K562 (cell line): ENCODE results near the gene PPIH. TPM values are rescaled to one million over a fixed set of nuclear protein-coding genes. Genes with fewer than 3 reads are reported as not detected.
A peak's percentile ranks its signal among the peaks of the same experiment; 100 is the strongest.

ENCODE experiments used
- BCOR ChIP-seq: fragments of 450-650 bp; IDR thresholded peaks from 2 replicates; pipeline ENCODE4 v1.6.1; 2016
- CBFB ChIP-seq: sonication (generic); formaldehyde crosslinking; IDR thresholded peaks from 2 replicates; pipeline ENCODE4 v1.4.0; 2020; ENCODE audit warnings: mild to moderate bottlenecking, missing genetic modification reagents
- CCAR2 ChIP-seq: fragments of 200-400 bp; formaldehyde crosslinking; IDR thresholded peaks from 2 replicates; pipeline ENCODE4 v1.6.1; 2017; ENCODE audit warnings: mild to moderate bottlenecking, low read depth, low read length
- CHD1 ChIP-seq: fragments of 200-600 bp; sonication (generic); IDR thresholded peaks from one replicate; pipeline ENCODE4 v1.6.1; 2012; ENCODE audit warnings: mild to moderate bottlenecking, moderate library complexity, low read length, inconsistent platforms
- ELF2 ChIP-seq: fragments of 250-450 bp; sonication (Bioruptor Pico); IDR thresholded peaks from 2 replicates; pipeline ENCODE4 v1.5.0; 2021; ENCODE audit warnings: mild to moderate bottlenecking
- ESRRB ChIP-seq: fragments of 250-450 bp; sonication (Bioruptor Pico); IDR thresholded peaks from 2 replicates; pipeline ENCODE4 v1.5.0; 2020; ENCODE audit warnings: mild to moderate bottlenecking, moderate library complexity, borderline replicate concordance
- GATAD2B ChIP-seq: fragments of 450-650 bp; IDR thresholded peaks from 2 replicates; pipeline ENCODE4 v1.6.1; 2017; ENCODE audit warnings: mild to moderate bottlenecking, borderline replicate concordance
- HMG20A ChIP-seq: fragments of 450-650 bp; formaldehyde crosslinking; conservative IDR thresholded peaks from 2 replicates; pipeline ENCODE4 v1.4.0; 2020; ENCODE audit warnings: mild to moderate bottlenecking, mixed read lengths
- JUND ChIP-seq, 2 experiments: IDR thresholded peaks; 2 replicates in 1 of 2; 3 replicates in 1 of 2; pipeline ENCODE4 v1.6.1; 2011; ENCODE audit warnings: borderline replicate concordance in 2 of 2, low read depth in 2 of 2, low read length in 2 of 2, improper control_type of control experiment in 1 of 2, missing biosample characterization in 1 of 2, missing genetic modification characterization in 1 of 2, missing genetic modification reagents in 1 of 2
- KDM4B ChIP-seq, 2 experiments: fragments of 450-650 bp in 1 of 2; sonication (generic) in 1 of 2; IDR thresholded peaks; 2 replicates each; pipeline ENCODE4 v1.6.1; 2016 to 2017; ENCODE audit warnings: borderline replicate concordance in 2 of 2, antibody characterized with exemption in 1 of 2, low read depth in 1 of 2, mild to moderate bottlenecking in 1 of 2
- NELFE ChIP-seq: IDR thresholded peaks from 2 replicates; pipeline ENCODE4 v1.6.1; 2011; ENCODE audit warnings: mild to moderate bottlenecking; ENCODE audit not compliant: insufficient read depth, insufficient read length
- SAFB2 ChIP-seq: fragments of 200-400 bp; formaldehyde crosslinking; IDR thresholded peaks from 2 replicates; pipeline ENCODE4 v1.6.1; 2018; ENCODE audit warnings: borderline replicate concordance, low read length, low read depth, moderate library complexity; ENCODE audit not compliant: severe bottlenecking
- SRSF3 ChIP-seq: fragments of 200-400 bp; formaldehyde crosslinking; IDR thresholded peaks from 2 replicates; pipeline ENCODE4 v1.6.1; 2016; ENCODE audit warnings: mild to moderate bottlenecking, low read length, moderate library complexity; ENCODE audit not compliant: insufficient read depth
- TAF9B ChIP-seq: fragments of 450-650 bp; IDR thresholded peaks from 2 replicates; pipeline ENCODE4 v1.6.1; 2018; ENCODE audit warnings: mild to moderate bottlenecking; ENCODE audit not compliant: partially characterized antibody
- TFAP4 ChIP-seq: sonication (generic); formaldehyde crosslinking; IDR thresholded peaks from 2 replicates; pipeline ENCODE4 v1.8.0; 2022; ENCODE audit warnings: missing genetic modification reagents, mild to moderate bottlenecking, moderate library complexity, borderline replicate concordance
- THAP7 ChIP-seq: fragments of 250-450 bp; sonication (Bioruptor Pico); IDR thresholded peaks from 2 replicates; pipeline ENCODE4 v1.5.0; 2021
- XRCC5 ChIP-seq: fragments of 200-400 bp; formaldehyde crosslinking; IDR thresholded peaks from 2 replicates; pipeline ENCODE4 v1.6.1; 2017; ENCODE audit warnings: low read depth, mild to moderate bottlenecking, low read length
- YBX1 ChIP-seq: fragments of 450-650 bp; IDR thresholded peaks from 2 replicates; pipeline ENCODE4 v1.7.1; 2016; ENCODE audit warnings: mild to moderate bottlenecking
- ZC3H4 ChIP-seq: sonication (generic); formaldehyde crosslinking; IDR thresholded peaks from 2 replicates; pipeline ENCODE4 v1.9.0; 2021; ENCODE audit warnings: missing genetic modification reagents, borderline replicate concordance
- ZNF124 ChIP-seq: sonication (generic); formaldehyde crosslinking; IDR thresholded peaks from 2 replicates; pipeline ENCODE4 v1.8.1; 2022; ENCODE audit warnings: missing genetic modification reagents
- ZNF140 ChIP-seq: fragments of 250-450 bp; sonication (Bioruptor Pico); IDR thresholded peaks from 2 replicates; pipeline ENCODE4 v1.8.0; 2021; ENCODE audit warnings: moderate library complexity, mild to moderate bottlenecking, inconsistent platforms
- ZNF175 ChIP-seq: fragments of 200-800 bp; sonication (Bioruptor generic); IDR thresholded peaks from 2 replicates; pipeline ENCODE4 v1.6.1; 2016; ENCODE audit warnings: low read depth, mild to moderate bottlenecking, missing genetic modification characterization, missing compliant biosample characterization
- ZNF655 ChIP-seq: fragments of 250-450 bp; sonication (Bioruptor Pico); IDR thresholded peaks from 2 replicates; pipeline ENCODE4 v1.5.0; 2021
- ZNF717 ChIP-seq: fragments of 250-450 bp; sonication (Bioruptor Pico); IDR thresholded peaks from 2 replicates; pipeline ENCODE4 v1.5.0; 2021
- ZNF766 ChIP-seq: fragments of 200-800 bp; sonication (Bioruptor generic); conservative IDR thresholded peaks from 2 replicates; pipeline ENCODE4 v1.6.1; 2016; ENCODE audit warnings: missing genetic modification characterization, missing compliant biosample characterization
- ZNF785 ChIP-seq: fragments of 250-450 bp; sonication (Bioruptor Pico); IDR thresholded peaks from 2 replicates; pipeline ENCODE4 v1.4.0; 2020; ENCODE audit warnings: mild to moderate bottlenecking
- ZNF830 ChIP-seq: fragments of 250-450 bp; sonication (Bioruptor Pico); IDR thresholded peaks from 2 replicates; pipeline ENCODE4 v1.5.0; 2021; ENCODE audit warnings: mild to moderate bottlenecking
- polyA plus RNA-seq, 8 experiments: library from polyadenylated mRNA; depleted of rRNA in 4 of 8; stranded (reverse) in 5 of 8; unstranded in 3 of 8; fragments of >200 nt; fragmentation: Nextera tagmentation in 2 of 8; fragmentation: Illumina TruSeq in 1 of 8; extraction: Ambion mirVana in 2 of 8; extraction: Trizol in 1 of 8; gene quantifications; 2 replicates each; pipeline versions ENCODE4 v1.2.1 to v1.2.3, GENCODE V29; 2011 to 2014; ENCODE audit warnings: inconsistent platforms in 1 of 8, missing spikeins in 1 of 8
- total RNA-seq, 7 experiments: library from RNA; depleted of rRNA in 6 of 7; stranded (reverse); fragments of >200 nt in 6 of 7; fragmentation: Illumina TruSeq in 2 of 7; extraction: Trizol in 2 of 7; gene quantifications; 2 replicates each; pipeline versions ENCODE4 v1.2.1 to v1.2.3, GENCODE V29; 2011 to 2021; ENCODE audit warnings: low replicate concordance in 1 of 7

The PPIH gene
- total and polyA plus RNA-seq, 9 of the 15 experiments (the other 6 are each of a cell fraction or from before 2014, with no cell fraction given) = 197 to 470 (median 277) TPM

- TF ChIP-seq NELFE (no peak), SAFB2 (no peak), KDM4B (IDR thresholded peaks at IDR 0.05; ENCODE audit: borderline replicate concordance in 2 of 2, low read depth in 1 of 2) (peak in 1 of 2 experiments; percentile 92; a peak in 2 of 4 replicates), CBFB (CRISPR knock-in tag) (0 out of 2 replicates have a peak, but pooled peaks have one; percentile 51), SRSF3 (no peak), BCOR (peak; percentile 53), GATAD2B (no peak), ZNF785 (CRISPR knock-in tag) (no peak), XRCC5 (peak; percentile 98), THAP7 (CRISPR knock-in tag) (no peak), TFAP4 (CRISPR knock-in tag) (peak; percentile 86), CHD1 (no peak), ZNF140 (CRISPR knock-in tag) (no peak), YBX1 (no peak), ZNF124 (CRISPR knock-in tag) (no peak), ZNF830 (CRISPR knock-in tag) (no peak), ESRRB (no peak), HMG20A (CRISPR knock-in tag) (no peak), TAF9B (peak; percentile 92), ZNF766 (CRISPR knock-in tag) (no peak; the same call in 1 of the 2 replicates), JUND (IDR thresholded peaks at IDR 0.05; ENCODE audit: borderline replicate concordance, low read depth, low read length) (peak; percentile 65), JUND (tag; IDR thresholded peaks at IDR 0.05; ENCODE audit: borderline replicate concordance, low read depth, low read length) (peak; percentile 32; the same call in 2 of the 3 replicates), ELF2 (peak; percentile 63), ZNF717 (CRISPR knock-in tag) (no peak), CCAR2 (no peak), ZNF655 (CRISPR knock-in tag) (no peak), ZNF175 (CRISPR knock-in tag) (no peak), ZC3H4 (CRISPR knock-in tag) (no peak)
These were observed at the start of gene PPIH (continued) for GRCh38 chr1:42657981-42658876.
